ENCODE results near the gene ATOSA. TPM values are rescaled to one million over a fixed set of nuclear protein-coding genes. Genes with fewer than 3 reads are reported as not detected.

ATOSA gene
- total RNA-seq, 1 experiment from 2014 or later: 4.7 TPM

GRCh38 chr15:52702390-52702789 is 23.2 kb upstream of the ATOSA start:
- Histone ChIP-seq H3K27me3 (ENCODE audit: insufficient read depth, low read length) (0 out of 2 replicates have a peak, but pooled peaks cover 5% of the 10 kb centered on the region), H3K9me3 (ENCODE audit: control insufficient read depth in 1 of 2, insufficient read depth in 1 of 2, low read depth in 1 of 2, low read length in 2 of 2) (no peaks in the 10 kb centered on the region), H3K4me1 (ENCODE audit: control insufficient read depth in 1 of 2, insufficient read depth in 2 of 2, low read length in 2 of 2) (no peaks in the 10 kb centered on the region), H3K79me2 (ENCODE audit: insufficient read depth, low read length) (no peaks in the 10 kb centered on the region), H4K20me1 (ENCODE audit: insufficient read depth) (no peaks in the 10 kb centered on the region), H2AFZ (ENCODE audit: low read depth, low read length, poor library complexity, severe bottlenecking) (no peak overlapping the region), H3K9ac (ENCODE audit: low read length) (no peak overlapping the region), H3K4me2 (ENCODE audit: low read length) (no peak overlapping the region), H3K4me3 (replicated peaks in 1 of 2; ENCODE audit: low read depth in 1 of 2, low read length in 2 of 2) (no peak overlapping the region), H3K27ac (ENCODE audit: low read depth, low read length) (no peak overlapping the region), H3K9me2 (ENCODE audit: insufficient read depth) (no peaks in the 10 kb centered on the region), H3K36me3 (ENCODE audit: control insufficient read depth in 1 of 2, insufficient read depth in 2 of 2, low read length in 2 of 2) (no peaks in the 10 kb centered on the region)
- no peak for DNase-seq (ENCODE audit: low read depth, low spot score)
- TF ChIP-seq TCF7L2 (IDR thresholded peaks at IDR 0.05; ENCODE audit: borderline replicate concordance, extremely low read depth, insufficient read depth, insufficient read length) (no peak), EGR1 (IDR thresholded peaks at IDR 0.05; ENCODE audit: low read depth) (no peak), ATF3 (IDR thresholded peaks at IDR 0.05) (no peak), ZNF274 (IDR thresholded peaks at IDR 0.05; ENCODE audit: low read depth, low read length) (no peak), ZBTB33 (IDR thresholded peaks at IDR 0.05; ENCODE audit: extremely low read depth, insufficient replicate concordance, low read length) (no peak), JUND (IDR thresholded peaks at IDR 0.05) (no peak), SRF (IDR thresholded peaks at IDR 0.05; ENCODE audit: low read depth) (no peak)
- RAD21 ChIA-PET (ENCODE audit: low non-redundant PET in 1 of 2, low total read pairs in 2 of 2, uncharacterized antibody in 2 of 2, unreplicated experiment in 2 of 2): no interaction called here
- no TSS peak for BruUV-seq (replicated peaks)
- no peak for ATAC-seq
- CTCF ChIA-PET: no interaction called here
- POLR2A ChIA-PET: no interaction called here
- intact Hi-C loops (cut with micrococcal nuclease): no loop called here

- ATAC-seq: no peak
- RAD21 ChIA-PET (ENCODE audit: low non-redundant PET in 1 of 2, low total read pairs in 2 of 2, uncharacterized antibody in 2 of 2, unreplicated experiment in 2 of 2): no interaction called here
- CTCF ChIA-PET: no interaction called here
Observed at GRCh38 chr15:52699457-52699856, 20.3 kb upstream of the ATOSA start.

More at GRCh38 chr15:52699457-52699856, 20.3 kb upstream of the ATOSA start:
- no peaks in the 10 kb centered on the region for H3K79me2 ChIP-seq (ENCODE audit: insufficient read depth, low read length)
- H3K9ac ChIP-seq (ENCODE audit: low read length): no peak overlapping the region
- DNase-seq (ENCODE audit: low read depth, low spot score): no peak
- no TSS peak for BruUV-seq (replicated peaks)
- no peaks in the 10 kb centered on the region for H3K4me1 ChIP-seq (ENCODE audit: control insufficient read depth in 1 of 2, insufficient read depth in 2 of 2, low read length in 2 of 2)
- TF ChIP-seq MAX (IDR thresholded peaks at IDR 0.05) (no peak), POLR2AphosphoS5 (IDR thresholded peaks at IDR 0.05; ENCODE audit: low read depth, low read length) (no peak), CBX3 (IDR thresholded peaks at IDR 0.05; ENCODE audit: low read depth) (no peak), ATF3 (IDR thresholded peaks at IDR 0.05) (no peak), RAD21 (IDR thresholded peaks at IDR 0.05; ENCODE audit: low read depth) (no peak)
- no peaks in the 10 kb centered on the region for H3K9me2 ChIP-seq (ENCODE audit: insufficient read depth)
- no peak overlapping the region for H3K4me3 ChIP-seq (replicated peaks in 1 of 2; ENCODE audit: low read depth in 1 of 2, low read length in 2 of 2)
- H3K27me3 ChIP-seq (ENCODE audit: insufficient read depth, low read length): no peaks in the 10 kb centered on the region
- H3K4me2 ChIP-seq (ENCODE audit: low read length): no peak overlapping the region
- H2AFZ ChIP-seq (ENCODE audit: low read depth, low read length, poor library complexity, severe bottlenecking): no peak overlapping the region
- no peaks in the 10 kb centered on the region for H3K9me3 ChIP-seq (ENCODE audit: control insufficient read depth in 1 of 2, insufficient read depth in 1 of 2, low read depth in 1 of 2, low read length in 2 of 2)
- POLR2A ChIA-PET: no interaction called here
- no peaks in the 10 kb centered on the region for H4K20me1 ChIP-seq (ENCODE audit: insufficient read depth)
- intact Hi-C loops (cut with micrococcal nuclease): no loop called here
- H3K27ac ChIP-seq (ENCODE audit: low read depth, low read length): no peak overlapping the region
- no peaks in the 10 kb centered on the region for H3K36me3 ChIP-seq (ENCODE audit: control insufficient read depth in 1 of 2, insufficient read depth in 2 of 2, low read length in 2 of 2)
